Lower leg skin (tissue), 3 donors: ENCODE results near the gene CDKL2.

ENCODE experiments used
- POLR2A ChIP-seq, 2 donors: fragments of 450-650 bp; IDR thresholded peaks; one replicate each; pipeline ENCODE4 v1.6.1; 2016 to 2017; ENCODE audit warnings: antibody characterized with exemption in 2 of 2, mild to moderate bottlenecking in 1 of 2, moderate library complexity in 1 of 2
- TF ChIP-seq, protein P1 (sequence below), 3 donors: fragments of 450-650 bp; IDR thresholded peaks; one replicate each; pipeline ENCODE4 v1.5.1; 2016; ENCODE audit warnings: antibody characterized with exemption in 3 of 3, mild to moderate bottlenecking in 3 of 3, moderate library complexity in 2 of 3

DNA sequence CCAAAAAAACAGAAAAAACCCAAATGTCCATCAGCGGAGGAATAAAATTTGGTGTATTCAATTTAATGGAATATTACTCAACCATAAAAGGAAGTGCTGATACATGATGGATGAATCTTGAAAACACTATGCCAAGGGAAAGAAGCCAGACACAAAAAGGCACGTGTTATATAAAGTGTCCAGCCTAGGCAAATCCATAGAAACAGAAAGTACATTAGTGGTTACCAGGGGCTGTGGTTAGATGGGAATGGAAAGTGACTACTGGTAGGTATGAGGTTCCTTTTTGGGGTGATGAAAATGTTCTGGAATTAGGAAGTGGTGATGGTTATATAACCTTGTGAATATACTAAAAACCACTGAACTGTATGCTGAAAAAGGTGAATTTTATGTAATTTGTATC is 3.5 kb upstream of the CDKL2 start:
- TF ChIP-seq, protein P1, sequence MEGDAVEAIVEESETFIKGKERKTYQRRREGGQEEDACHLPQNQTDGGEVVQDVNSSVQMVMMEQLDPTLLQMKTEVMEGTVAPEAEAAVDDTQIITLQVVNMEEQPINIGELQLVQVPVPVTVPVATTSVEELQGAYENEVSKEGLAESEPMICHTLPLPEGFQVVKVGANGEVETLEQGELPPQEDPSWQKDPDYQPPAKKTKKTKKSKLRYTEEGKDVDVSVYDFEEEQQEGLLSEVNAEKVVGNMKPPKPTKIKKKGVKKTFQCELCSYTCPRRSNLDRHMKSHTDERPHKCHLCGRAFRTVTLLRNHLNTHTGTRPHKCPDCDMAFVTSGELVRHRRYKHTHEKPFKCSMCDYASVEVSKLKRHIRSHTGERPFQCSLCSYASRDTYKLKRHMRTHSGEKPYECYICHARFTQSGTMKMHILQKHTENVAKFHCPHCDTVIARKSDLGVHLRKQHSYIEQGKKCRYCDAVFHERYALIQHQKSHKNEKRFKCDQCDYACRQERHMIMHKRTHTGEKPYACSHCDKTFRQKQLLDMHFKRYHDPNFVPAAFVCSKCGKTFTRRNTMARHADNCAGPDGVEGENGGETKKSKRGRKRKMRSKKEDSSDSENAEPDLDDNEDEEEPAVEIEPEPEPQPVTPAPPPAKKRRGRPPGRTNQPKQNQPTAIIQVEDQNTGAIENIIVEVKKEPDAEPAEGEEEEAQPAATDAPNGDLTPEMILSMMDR (IDR thresholded peaks at IDR 0.05): no peak
- no peak for TF ChIP-seq POLR2A (IDR thresholded peaks at IDR 0.05)
